ENCODE results near the gene TARS3. TPM values are rescaled to one million over a fixed set of nuclear protein-coding genes. Genes with fewer than 3 reads are reported as not detected.

TARS3 gene
- total RNA-seq, 1 experiment from 2014 or later: 9.5 TPM

GRCh38 chr15:101654171-101654570, 70.1 kb downstream of the TARS3 start:
- CTCF ChIA-PET: interaction anchor here (1.1 to 2.0 kb wide), 8 partner anchors 12 to 365 kb away, joined by 3 to 15 read pairs (median 4); partner anchors contain the start of gene SNRPA1
- no peaks in the 10 kb centered on the region for H3K9me3 Mint-ChIP-seq
- POLR2A ChIA-PET: interaction anchor here (1.0 to 1.6 kb wide), 2 partner anchors 69 to 359 kb away, joined by 3 read pairs; partner anchors contain the start of gene SNRPA1
- H3K4me3 Mint-ChIP-seq: peak overlapping the region; percentile 29; the same call in 1 of the 2 replicates
- no peaks in the 10 kb centered on the region for H3K27me3 Mint-ChIP-seq (ENCODE audit: low read depth)
- no peak for ATAC-seq
- no peak overlapping the region for H3K27ac Mint-ChIP-seq
- H3K4me1 Mint-ChIP-seq: peaks cover 11% of the 10 kb centered on the region
- DNase-seq (ENCODE audit: low spot score): no peak
- TF ChIP-seq E2F5 (CRISPR knock-in tag; IDR thresholded peaks at IDR 0.05): no peak
- H3K36me3 Mint-ChIP-seq: peaks cover 7% of the 10 kb centered on the region

- Mint-ChIP-seq H3K4me1 (peaks cover 11% of the 10 kb centered on the region), H3K36me3 (peaks cover 9% of the 10 kb centered on the region), H3K27me3 (ENCODE audit: low read depth) (no peaks in the 10 kb centered on the region), H3K27ac (no peak overlapping the region), H3K4me3 (peak overlapping the region; percentile 91), H3K9me3 (no peaks in the 10 kb centered on the region)
- DNase-seq (ENCODE audit: low spot score) (peak; percentile 42), ATAC-seq (peak; percentile 47)
- ChIA-PET POLR2A (interaction anchor here (1.2 kb wide), 1 partner anchor 358 kb away, joined by 3 read pairs; the partner anchor contains the start of gene SNRPA1), CTCF (interaction anchor here (0.5 to 1.3 kb wide), 3 partner anchors 11 to 332 kb away, joined by 3 to 5 read pairs (median 4); no protein-coding TSS in a partner anchor)
- TF ChIP-seq ATF6 (CRISPR knock-in tag; IDR thresholded peaks at IDR 0.05): no peak
- 0 out of 2 replicates have a peak, but pooled peaks have one; percentile 20 for TF ChIP-seq JUN (CRISPR knock-in tag; IDR thresholded peaks at IDR 0.05)
- no peak for TF ChIP-seq PRDM15 (CRISPR knock-in tag; IDR thresholded peaks at IDR 0.05)
- TF ChIP-seq ZNF671 (CRISPR knock-in tag; IDR thresholded peaks at IDR 0.05): no peak
- TF ChIP-seq USF1 (CRISPR knock-in tag; IDR thresholded peaks at IDR 0.05): 0 out of 2 replicates have a peak, but pooled peaks have one; percentile 0
- peak; percentile 17; the same call in 1 of the 2 replicates for TF ChIP-seq ARID4B (CRISPR knock-in tag; IDR thresholded peaks at IDR 0.05; ENCODE audit: borderline replicate concordance)
These were observed 71.4 kb downstream of the TARS3 start for GRCh38 chr15:101652786-101653430.
